Breast epithelium (tissue), 3 donors: Measurements from ENCODE around the gene LIMS1.

Experiments used
- CTCF ChIP-seq, 3 donors: fragments of 450-650 bp; IDR thresholded peaks; one replicate each; pipeline ENCODE4 v1.5.1; 2016 to 2017; ENCODE audit warnings: antibody characterized with exemption in 3 of 3, mild to moderate bottlenecking in 3 of 3, moderate library complexity in 3 of 3
- POLR2A ChIP-seq: fragments of 450-650 bp; IDR thresholded peaks from one replicate; pipeline ENCODE4 v1.6.1; 2016; ENCODE audit warnings: antibody characterized with exemption, mild to moderate bottlenecking, moderate library complexity
- POLR2AphosphoS5 ChIP-seq, 3 donors: sonication (generic); formaldehyde crosslinking; IDR thresholded peaks; one replicate each; pipeline ENCODE4 v1.6.1; 2017; ENCODE audit warnings: antibody characterized with exemption in 3 of 3

- TF ChIP-seq CTCF (IDR thresholded peaks at IDR 0.05) (no peak), POLR2A (no peak), POLR2AphosphoS5 (IDR thresholded peaks at IDR 0.05) (no peak)
These were observed 91.5 kb downstream of the LIMS1 start for GRCh38 chr2:108625828-108626195.
